ENCODE results near the gene P2RX3. TPM values are rescaled to one million over a fixed set of nuclear protein-coding genes. Genes with fewer than 3 reads are reported as not detected.

Gene P2RX3
- total RNA-seq, 4 donors from 2014 or later: not detected

GRCh38 chr11:57310091-57310490, 28.1 kb upstream of the P2RX3 start:
- 41 to 61% methylated on average over 2 to 6 of the region's 6 CpGs for WGBS, 2 donors
- H3K36me3 ChIP-seq: peaks cover 25 to 70% (median 33%) of the 10 kb centered on the region in 3 donors
- no peak for DNase-seq
- peaks cover 52 to 100% (median 76%) of the 10 kb centered on the region in 3 donors for H3K4me1 ChIP-seq
- peak overlapping the region in 3 of 4 donors; percentile 59 to 67 (median 60) for H3K4me3 ChIP-seq
- intact Hi-C loops (cut with DNase I): no loop called here
- H3K9me3 ChIP-seq: no peaks in the 10 kb centered on the region
- H3K27ac ChIP-seq: peak overlapping the region; percentile 85 to 100 (median 92)
- TF ChIP-seq POLR2A (IDR thresholded peaks at IDR 0.05) (no peak), CTCF (IDR thresholded peaks at IDR 0.05) (no peak)
- no peaks in the 10 kb centered on the region for H3K27me3 ChIP-seq

- WGBS, 2 donors: 25 to 53% methylated on average over 4 of the region's 6 CpGs
- DNase-seq: no peak
- intact Hi-C loops (cut with DNase I): no loop called here
- Histone ChIP-seq H3K27ac (peak overlapping the region; percentile 85 to 100 (median 92)), H3K4me1 (peaks cover 47 to 100% (median 73%) of the 10 kb centered on the region in 3 donors), H3K27me3 (no peaks in the 10 kb centered on the region), H3K36me3 (peaks cover 25 to 70% (median 33%) of the 10 kb centered on the region in 3 donors), H3K4me3 (peak overlapping the region; percentile 39 to 67 (median 60)), H3K9me3 (no peaks in the 10 kb centered on the region)
- TF ChIP-seq CTCF (IDR thresholded peaks at IDR 0.05): no peak
- TF ChIP-seq POLR2A (IDR thresholded peaks at IDR 0.05): no peak
Observed at GRCh38 chr11:57310630-57311086, 27.5 kb upstream of the P2RX3 start.

GRCh38 chr11:57311109-57311936, 26.8 kb upstream of the P2RX3 start:
- H3K27ac ChIP-seq: peak overlapping the region; percentile 85 to 100 (median 92)
- intact Hi-C loops (cut with DNase I): no loop called here
- 0% methylated on average over 7 of the region's 31 CpGs; no CpG with 5 or more reads in 1 of the 2 donors for WGBS, 2 donors
- peaks cover 47 to 100% (median 73%) of the 10 kb centered on the region in 3 donors for H3K4me1 ChIP-seq
- peak in 1 of 6 experiments; percentile 3 for TF ChIP-seq CTCF (IDR thresholded peaks at IDR 0.05)
- peak in 3 of 4 donors; percentile 55 to 82 (median 59) for TF ChIP-seq POLR2A (IDR thresholded peaks at IDR 0.05)
- no peaks in the 10 kb centered on the region for H3K27me3 ChIP-seq
- peak overlapping the region; percentile 39 to 67 (median 60) for H3K4me3 ChIP-seq
- H3K36me3 ChIP-seq: peaks cover 26 to 73% (median 36%) of the 10 kb centered on the region in 3 donors
- peak; percentile 40 for DNase-seq
- no peaks in the 10 kb centered on the region for H3K9me3 ChIP-seq

- no peaks in the 10 kb centered on the region for H3K9me3 ChIP-seq
- no peak overlapping the region for H3K4me3 ChIP-seq
- no peaks in the 10 kb centered on the region for H3K27me3 ChIP-seq
- H3K27ac ChIP-seq: peak overlapping the region; percentile 85 to 100 (median 92)
- no peak for DNase-seq
- intact Hi-C loops (cut with DNase I): no loop called here
- TF ChIP-seq CTCF (IDR thresholded peaks at IDR 0.05) (peak in 1 of 6 experiments; percentile 8), POLR2A (IDR thresholded peaks at IDR 0.05) (no peak)
- WGBS, 2 donors: 74% methylated on average over 7 of the region's 10 CpGs; no CpG with 5 or more reads in 1 of the 2 donors
- peaks cover 38 to 100% (median 73%) of the 10 kb centered on the region in 3 donors for H3K4me1 ChIP-seq
- peaks cover 36 to 82% (median 49%) of the 10 kb centered on the region in 3 donors for H3K36me3 ChIP-seq
Observed at GRCh38 chr11:57312511-57313021, 25.6 kb upstream of the P2RX3 start.
